ENCODE data around the gene EPB41L3.

The EPB41L3 gene

GRCh38 chr18:5369513-5369912 is 174.3 kb downstream of the EPB41L3 start:
- TF ChIP-seq EGR1 (IDR thresholded peaks at IDR 0.05) (no peak), CREB1 (IDR thresholded peaks at IDR 0.05; ENCODE audit: low read depth) (no peak), REST (IDR thresholded peaks at IDR 0.05; ENCODE audit: low read depth) (no peak), ZBTB7A (IDR thresholded peaks at IDR 0.05; ENCODE audit: low read depth) (no peak), TEAD4 (IDR thresholded peaks at IDR 0.05) (no peak), TAF1 (IDR thresholded peaks at IDR 0.05; ENCODE audit: low read depth) (no peak), YY1 (IDR thresholded peaks at IDR 0.05; ENCODE audit: low read depth) (no peak), MAX (IDR thresholded peaks at IDR 0.05) (no peak), NFIC (IDR thresholded peaks at IDR 0.05) (no peak), EP300 (IDR thresholded peaks at IDR 0.05; ENCODE audit: borderline replicate concordance) (no peak), RAD21 (IDR thresholded peaks at IDR 0.05; ENCODE audit: low read depth) (no peak), CEBPB (IDR thresholded peaks at IDR 0.05) (no peak), FOXM1 (IDR thresholded peaks at IDR 0.05; ENCODE audit: borderline replicate concordance, low read depth) (no peak), USF1 (IDR thresholded peaks at IDR 0.05) (no peak), TCF12 (IDR thresholded peaks at IDR 0.05; ENCODE audit: low read depth) (no peak)

GRCh38 chr18:5365443-5365842 is 178.4 kb downstream of the EPB41L3 start:
- TF ChIP-seq EP300 (IDR thresholded peaks at IDR 0.05; ENCODE audit: borderline replicate concordance) (no peak), FOXM1 (IDR thresholded peaks at IDR 0.05; ENCODE audit: borderline replicate concordance, low read depth) (no peak), USF1 (IDR thresholded peaks at IDR 0.05) (no peak), CEBPB (IDR thresholded peaks at IDR 0.05) (no peak), NFIC (IDR thresholded peaks at IDR 0.05) (no peak), EGR1 (IDR thresholded peaks at IDR 0.05) (no peak), TAF1 (IDR thresholded peaks at IDR 0.05; ENCODE audit: low read depth) (no peak), TCF12 (IDR thresholded peaks at IDR 0.05; ENCODE audit: low read depth) (no peak), REST (IDR thresholded peaks at IDR 0.05; ENCODE audit: low read depth) (no peak), CREB1 (IDR thresholded peaks at IDR 0.05; ENCODE audit: low read depth) (no peak), TEAD4 (IDR thresholded peaks at IDR 0.05) (no peak), MAX (IDR thresholded peaks at IDR 0.05) (no peak), YY1 (IDR thresholded peaks at IDR 0.05; ENCODE audit: low read depth) (no peak), ZBTB7A (IDR thresholded peaks at IDR 0.05; ENCODE audit: low read depth) (no peak), RAD21 (IDR thresholded peaks at IDR 0.05; ENCODE audit: low read depth) (no peak)

- TF ChIP-seq TCF12 (IDR thresholded peaks at IDR 0.05; ENCODE audit: low read depth) (no peak), USF1 (IDR thresholded peaks at IDR 0.05) (no peak), MAX (IDR thresholded peaks at IDR 0.05) (no peak), NFIC (IDR thresholded peaks at IDR 0.05) (no peak), TAF1 (IDR thresholded peaks at IDR 0.05; ENCODE audit: low read depth) (no peak), RAD21 (IDR thresholded peaks at IDR 0.05; ENCODE audit: low read depth) (no peak), EP300 (IDR thresholded peaks at IDR 0.05; ENCODE audit: borderline replicate concordance) (no peak), FOXM1 (IDR thresholded peaks at IDR 0.05; ENCODE audit: borderline replicate concordance, low read depth) (no peak), YY1 (IDR thresholded peaks at IDR 0.05; ENCODE audit: low read depth) (no peak), ZBTB7A (IDR thresholded peaks at IDR 0.05; ENCODE audit: low read depth) (no peak)
Measured at GRCh38 chr18:5350636-5351035, 193.2 kb downstream of the EPB41L3 start.

Data from Ishikawa (cell line).